GM12875 (cell line): ENCODE results near the gene ESRRA.

Experiments
- H3K4me3 ChIP-seq: one replicate; pipeline ENCODE4 v1.5.1; 2011; ENCODE audit warnings: low read depth, low read length, control low read depth
- TF ChIP-seq, protein P1 (sequence below): IDR thresholded peaks from 2 replicates; pipeline ENCODE4 v1.5.1; 2011; ENCODE audit warnings: low read depth, mild to moderate bottlenecking, control low read depth, inconsistent platforms, low read length, moderate library complexity, borderline replicate concordance; ENCODE audit not compliant: insufficient read depth

The ESRRA gene

DNA sequence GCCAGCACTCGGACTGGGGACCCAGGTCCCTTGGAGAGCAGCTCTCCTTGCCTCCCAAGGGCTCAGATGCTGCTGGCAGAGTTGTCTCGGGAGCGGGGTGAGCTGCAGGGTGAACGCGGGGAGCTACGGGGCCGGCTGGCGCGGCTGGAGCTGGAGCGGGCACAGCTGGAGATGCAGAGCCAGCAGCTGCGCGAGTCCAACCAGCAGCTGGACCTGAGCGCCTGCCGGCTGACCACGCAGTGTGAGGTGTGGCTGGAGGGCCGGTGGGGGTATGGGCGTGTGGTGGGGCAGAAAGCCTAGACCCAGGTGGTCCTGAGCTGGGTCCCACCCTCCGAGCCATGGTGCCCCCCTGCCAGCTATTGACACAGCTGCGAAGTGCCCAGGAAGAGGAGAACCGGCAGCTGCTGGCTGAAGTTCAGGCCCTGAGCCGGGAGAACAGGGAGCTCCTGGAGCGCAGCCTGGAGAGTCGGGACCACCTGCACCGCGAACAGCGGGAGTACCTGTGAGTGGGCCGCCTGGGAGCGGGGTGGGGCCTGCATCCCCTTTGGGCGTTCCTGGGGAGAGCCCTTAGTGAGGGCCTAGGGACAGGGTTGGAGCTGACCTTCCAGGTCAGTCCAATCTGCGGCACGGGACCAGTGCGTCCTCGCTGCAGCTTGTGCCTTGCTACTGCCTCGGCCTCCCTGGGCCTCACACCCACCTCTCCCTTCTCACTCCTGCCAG, 47.8 kb downstream of the ESRRA start:
- TF ChIP-seq, protein P1, sequence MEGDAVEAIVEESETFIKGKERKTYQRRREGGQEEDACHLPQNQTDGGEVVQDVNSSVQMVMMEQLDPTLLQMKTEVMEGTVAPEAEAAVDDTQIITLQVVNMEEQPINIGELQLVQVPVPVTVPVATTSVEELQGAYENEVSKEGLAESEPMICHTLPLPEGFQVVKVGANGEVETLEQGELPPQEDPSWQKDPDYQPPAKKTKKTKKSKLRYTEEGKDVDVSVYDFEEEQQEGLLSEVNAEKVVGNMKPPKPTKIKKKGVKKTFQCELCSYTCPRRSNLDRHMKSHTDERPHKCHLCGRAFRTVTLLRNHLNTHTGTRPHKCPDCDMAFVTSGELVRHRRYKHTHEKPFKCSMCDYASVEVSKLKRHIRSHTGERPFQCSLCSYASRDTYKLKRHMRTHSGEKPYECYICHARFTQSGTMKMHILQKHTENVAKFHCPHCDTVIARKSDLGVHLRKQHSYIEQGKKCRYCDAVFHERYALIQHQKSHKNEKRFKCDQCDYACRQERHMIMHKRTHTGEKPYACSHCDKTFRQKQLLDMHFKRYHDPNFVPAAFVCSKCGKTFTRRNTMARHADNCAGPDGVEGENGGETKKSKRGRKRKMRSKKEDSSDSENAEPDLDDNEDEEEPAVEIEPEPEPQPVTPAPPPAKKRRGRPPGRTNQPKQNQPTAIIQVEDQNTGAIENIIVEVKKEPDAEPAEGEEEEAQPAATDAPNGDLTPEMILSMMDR = no peak
- H3K4me3 ChIP-seq = no peak overlapping the region

- TF ChIP-seq, protein P1 = no peak
- H3K4me3 ChIP-seq = no peak overlapping the region
Measured at GRCh38 chr11:64353715-64354506, 48.6 kb downstream of the ESRRA start.

DNA sequence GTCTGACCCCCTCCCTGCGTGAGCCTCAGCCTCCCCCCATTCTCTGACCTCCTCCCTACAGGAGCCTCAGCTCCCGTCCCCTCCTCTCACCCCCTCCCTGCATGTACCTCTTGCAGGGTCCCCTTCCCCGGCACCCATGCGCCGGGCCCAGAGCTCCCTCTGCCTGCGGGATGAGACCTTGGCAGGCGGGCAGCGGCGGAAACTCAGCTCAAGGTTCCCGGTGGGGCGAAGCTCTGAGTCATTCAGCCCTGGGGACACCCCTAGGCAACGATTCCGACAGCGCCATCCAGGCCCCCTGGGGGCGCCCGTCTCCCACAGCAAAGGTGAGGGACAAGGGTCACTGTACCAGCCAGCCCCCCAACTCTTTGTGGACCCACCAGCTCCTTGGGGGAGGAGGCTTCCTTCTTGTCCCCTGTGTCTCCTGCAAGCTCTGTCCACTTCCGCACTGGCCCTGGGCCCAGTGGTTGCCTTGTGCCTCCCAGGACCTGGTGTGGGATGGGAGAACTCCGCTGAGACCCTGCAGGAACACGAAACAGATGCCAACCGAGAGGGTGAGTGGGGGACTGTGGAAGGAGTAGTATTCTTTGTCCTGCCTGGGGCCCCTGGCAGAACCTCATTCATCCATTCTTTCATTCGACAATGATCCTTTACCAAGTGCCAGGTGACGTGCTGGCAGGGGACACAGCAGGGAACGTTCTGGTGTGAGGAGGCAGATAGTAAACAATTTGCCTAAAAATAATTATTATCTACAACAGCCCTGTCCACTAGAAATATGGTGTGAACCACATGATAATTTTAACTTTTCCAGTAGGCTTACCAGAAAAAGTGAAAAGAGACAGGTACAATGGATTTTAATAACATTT, 50.0 kb downstream of the ESRRA start:
- H3K4me3 ChIP-seq = no peak overlapping the region
- TF ChIP-seq, protein P1 = peak; percentile 58

- TF ChIP-seq, protein P1 = peak; percentile 42; the same call in 1 of the 2 replicates
- no peak overlapping the region for H3K4me3 ChIP-seq
Measured at GRCh38 chr11:64356498-64357411, 51.4 kb downstream of the ESRRA start.

DNA sequence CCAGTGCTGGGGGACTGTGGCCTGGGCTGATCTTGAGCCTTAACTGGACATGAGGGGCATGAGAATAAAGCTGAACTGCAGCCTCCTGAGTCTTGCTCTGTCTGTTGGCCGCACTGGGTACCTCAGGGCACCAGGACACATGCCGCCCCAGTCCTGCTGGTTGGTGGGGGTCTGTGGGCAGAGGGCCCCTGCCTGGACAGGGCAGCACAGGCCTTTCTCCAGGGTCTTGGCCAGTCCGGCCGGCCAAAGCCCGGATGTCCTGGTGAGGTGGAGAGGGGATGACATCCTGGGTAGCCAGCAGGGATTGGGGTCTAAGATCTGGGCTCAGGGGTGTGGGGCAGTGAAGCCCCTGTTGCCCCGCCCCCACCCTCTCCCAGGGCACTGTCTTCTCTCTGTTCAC, 52.1 kb downstream of the ESRRA start:
- H3K4me3 ChIP-seq = no peak overlapping the region
- TF ChIP-seq, protein P1 = no peak

DNA sequence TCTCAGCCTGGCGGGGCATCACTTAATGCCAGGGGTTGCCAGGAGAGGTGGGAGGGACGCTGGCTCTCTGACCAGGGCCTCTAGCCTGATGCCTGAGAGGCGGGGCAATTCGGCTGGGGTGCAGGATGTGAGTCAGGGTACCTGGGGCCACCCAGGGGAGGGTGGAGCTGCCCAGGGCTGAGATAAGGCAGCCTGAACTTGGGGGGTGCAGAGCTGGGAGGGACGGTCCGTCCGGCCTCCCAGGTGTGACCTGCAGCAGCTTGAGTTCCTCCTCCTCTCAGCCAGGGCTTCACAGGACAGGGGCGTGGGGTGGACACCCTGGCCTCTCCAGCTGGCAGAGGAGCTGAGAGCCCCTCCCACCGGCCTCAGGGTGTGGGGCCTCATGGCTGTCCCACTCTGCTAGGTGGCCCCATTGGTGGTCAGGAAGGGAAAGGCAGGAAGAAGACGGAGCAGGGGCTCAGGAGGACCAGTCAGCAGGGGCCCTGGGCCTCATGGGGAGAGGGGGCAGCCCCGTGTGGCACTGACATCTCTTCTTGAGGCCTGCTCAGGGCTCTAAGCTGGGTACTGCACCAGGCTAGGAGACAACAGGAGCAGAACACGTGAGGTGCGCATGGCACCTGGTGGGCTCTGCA, 52.7 kb downstream of the ESRRA start:
- TF ChIP-seq, protein P1 = no peak

More for the DNA sequence above, 52.7 kb downstream of the ESRRA start:
- no peak overlapping the region for H3K4me3 ChIP-seq
